ENCODE results near the gene SNRNP200.

SNRNP200 gene

GRCh38 chr2:96251721-96252292 is 53.5 kb downstream of the SNRNP200 start:
- no peak for DNase-seq (ENCODE audit: low read depth in 2 of 2)

DNA sequence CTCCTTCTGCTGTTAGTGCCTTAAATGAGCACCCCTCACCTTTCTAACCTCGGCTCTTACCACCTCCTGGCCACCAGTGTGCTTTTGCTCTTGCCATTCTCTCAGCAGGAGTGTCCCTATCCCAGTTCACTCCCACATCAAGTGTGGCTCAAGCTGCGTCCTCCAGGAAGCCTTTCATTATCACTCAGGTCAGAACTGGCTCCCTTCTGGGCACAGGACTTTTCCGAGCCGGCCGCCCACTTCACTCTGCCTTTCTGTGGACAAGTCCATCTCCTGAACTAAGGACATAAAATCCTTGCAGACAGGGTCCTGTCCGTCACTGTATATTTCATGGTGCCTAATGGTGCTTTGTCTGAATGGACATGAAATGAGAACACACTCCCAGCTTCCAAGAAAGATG is 55.2 kb downstream of the SNRNP200 start:
- DNase-seq (ENCODE audit: low read depth in 2 of 2) = no peak

GRCh38 chr2:96249654-96250053 is 55.7 kb downstream of the SNRNP200 start:
- no peak for DNase-seq (ENCODE audit: low read depth in 2 of 2)

- DNase-seq (ENCODE audit: low read depth in 2 of 2) = no peak
Observed at GRCh38 chr2:96248624-96249023, 56.7 kb downstream of the SNRNP200 start.

DNA sequence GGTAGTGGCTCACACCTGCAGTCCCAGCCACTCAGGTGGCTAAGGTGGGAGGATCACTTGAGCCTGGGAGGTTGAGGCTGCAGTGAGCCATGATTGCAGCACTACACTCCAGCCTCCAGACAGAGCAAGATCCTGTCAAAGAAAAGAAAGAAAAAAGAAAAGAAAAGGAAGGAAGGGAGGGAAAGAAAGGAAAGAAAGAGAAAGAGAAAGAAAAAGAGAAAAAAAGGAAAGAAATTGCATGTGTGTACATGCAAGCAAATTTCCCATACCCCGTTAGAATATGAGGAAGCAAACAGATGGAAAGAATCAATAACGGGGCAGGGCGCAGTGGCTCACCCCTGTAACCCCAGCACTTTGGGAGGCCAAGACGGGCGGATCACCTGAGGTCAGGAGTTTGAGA is 57.5 kb downstream of the SNRNP200 start:
- DNase-seq (ENCODE audit: low read depth in 2 of 2) = no peak

DNA sequence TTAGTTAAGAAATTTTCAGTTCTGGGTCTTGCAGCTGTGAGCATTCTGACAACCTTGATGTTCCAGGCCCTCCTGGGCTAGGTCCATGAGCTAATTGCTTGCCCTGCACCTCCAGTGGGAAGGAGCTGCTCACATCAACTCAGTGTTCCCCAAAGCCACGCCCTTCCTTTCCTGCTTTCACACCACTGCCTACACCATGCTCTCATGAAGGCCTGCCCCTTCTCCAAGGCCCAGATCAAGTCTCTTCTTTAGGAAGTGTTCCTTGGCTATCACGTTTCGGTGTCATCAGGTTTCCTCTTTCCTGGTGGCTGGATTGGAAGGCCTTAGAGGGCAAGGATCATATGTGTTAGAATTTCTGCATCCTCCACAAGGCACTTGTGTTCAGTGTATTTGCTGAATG is 58.3 kb downstream of the SNRNP200 start:
- no peak for DNase-seq (ENCODE audit: low read depth in 2 of 2)

- no peak for DNase-seq (ENCODE audit: low read depth in 2 of 2)
Observed at GRCh38 chr2:96245609-96246390, 59.5 kb downstream of the SNRNP200 start.

DNA sequence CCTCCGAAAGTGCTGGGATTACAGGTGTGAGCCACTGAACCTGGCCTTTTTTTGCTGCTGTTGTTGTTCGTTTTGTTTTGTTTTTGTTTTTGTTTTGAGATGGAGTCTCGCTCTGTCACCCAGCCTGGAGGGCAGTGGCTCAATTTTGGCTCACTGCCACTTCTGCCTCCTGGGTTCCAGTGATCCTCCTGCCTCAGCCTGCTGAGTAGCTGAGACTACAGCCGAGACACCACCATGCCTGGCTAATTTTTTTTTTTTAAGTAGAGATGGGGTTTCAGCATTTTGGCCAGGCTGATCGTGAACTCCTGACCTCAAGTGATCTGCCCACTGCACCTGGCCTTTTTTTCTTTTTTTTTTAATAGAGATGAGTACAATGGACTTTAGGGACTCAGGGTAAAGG is 61.5 kb downstream of the SNRNP200 start:
- no peak for DNase-seq (ENCODE audit: low read depth in 2 of 2)

GRCh38 chr2:96241900-96242611 is 63.3 kb downstream of the SNRNP200 start:
- peak in 1 of 2 donors; percentile 31 for DNase-seq (ENCODE audit: low read depth in 2 of 2)

- no peak for DNase-seq (ENCODE audit: low read depth in 2 of 2)
Observed at GRCh38 chr2:96241227-96241626, 64.1 kb downstream of the SNRNP200 start.

DNA sequence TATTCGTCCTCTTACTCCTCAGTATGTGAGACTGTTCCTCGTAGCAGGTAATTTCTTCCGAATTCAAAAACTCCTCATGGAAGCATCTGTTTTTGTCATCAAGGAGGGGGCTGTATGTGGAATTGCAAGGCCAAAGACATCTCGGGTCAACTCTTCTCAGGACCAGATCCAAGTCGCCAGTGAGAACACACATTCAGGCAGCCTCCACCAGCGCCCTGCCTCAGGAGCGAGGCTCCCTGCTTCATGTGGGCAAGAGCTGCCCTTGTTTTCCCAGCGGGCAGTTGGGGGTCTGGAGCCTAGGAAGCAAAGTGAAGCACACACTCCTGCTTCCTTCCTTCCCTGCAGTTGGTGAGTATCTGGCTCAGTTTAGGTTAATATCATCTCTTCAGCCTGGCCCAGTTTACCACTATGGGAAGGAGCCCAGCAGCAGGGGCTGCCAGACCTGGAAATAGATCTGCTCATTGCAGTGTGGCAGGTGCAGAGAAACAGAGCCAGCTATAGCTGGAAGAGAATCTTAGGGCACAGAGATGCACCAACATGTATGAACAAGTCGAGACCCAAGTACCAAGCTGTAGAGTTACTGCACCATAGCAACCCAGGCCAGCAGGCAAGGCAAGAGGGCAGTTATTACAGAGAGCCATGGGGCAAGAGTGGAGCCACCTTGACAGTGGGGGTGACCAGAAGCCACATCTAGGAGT is 64.9 kb downstream of the SNRNP200 start:
- DNase-seq (ENCODE audit: low read depth in 2 of 2) = no peak

GRCh38 chr2:96239745-96240264 is 65.5 kb downstream of the SNRNP200 start:
- DNase-seq (ENCODE audit: low read depth in 2 of 2) = no peak

GRCh38 chr2:96239091-96239490 is 66.3 kb downstream of the SNRNP200 start:
- DNase-seq (ENCODE audit: low read depth in 2 of 2) = no peak

GRCh38 chr2:96238266-96238665 is 67.1 kb downstream of the SNRNP200 start:
- DNase-seq (ENCODE audit: low read depth in 2 of 2) = no peak

- DNase-seq (ENCODE audit: low read depth in 2 of 2) = no peak
Observed at GRCh38 chr2:96236882-96237281, 68.5 kb downstream of the SNRNP200 start.

GRCh38 chr2:96233880-96234316 is 71.4 kb downstream of the SNRNP200 start:
- no peak for DNase-seq (ENCODE audit: low read depth in 2 of 2)

DNA sequence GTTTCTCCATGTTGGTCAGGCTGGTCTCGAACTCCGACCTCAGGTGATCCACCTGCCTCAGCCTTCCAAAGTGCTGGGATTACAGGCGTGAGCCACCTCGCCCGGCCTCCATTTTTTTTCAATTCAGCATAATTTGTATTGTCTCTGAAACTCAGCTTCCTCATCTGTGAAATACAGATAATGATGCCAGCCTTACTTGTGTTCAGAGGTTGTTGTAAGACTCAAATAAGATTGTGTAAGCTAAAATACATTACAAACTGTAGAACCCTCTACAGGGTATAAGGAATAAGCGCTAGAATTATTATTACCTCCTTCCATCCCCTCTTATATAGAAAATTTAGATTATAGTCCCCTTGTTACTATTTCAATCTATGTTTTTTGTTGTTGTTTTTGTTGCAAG is 71.9 kb downstream of the SNRNP200 start:
- no peak for DNase-seq (ENCODE audit: low read depth in 2 of 2)

DNA sequence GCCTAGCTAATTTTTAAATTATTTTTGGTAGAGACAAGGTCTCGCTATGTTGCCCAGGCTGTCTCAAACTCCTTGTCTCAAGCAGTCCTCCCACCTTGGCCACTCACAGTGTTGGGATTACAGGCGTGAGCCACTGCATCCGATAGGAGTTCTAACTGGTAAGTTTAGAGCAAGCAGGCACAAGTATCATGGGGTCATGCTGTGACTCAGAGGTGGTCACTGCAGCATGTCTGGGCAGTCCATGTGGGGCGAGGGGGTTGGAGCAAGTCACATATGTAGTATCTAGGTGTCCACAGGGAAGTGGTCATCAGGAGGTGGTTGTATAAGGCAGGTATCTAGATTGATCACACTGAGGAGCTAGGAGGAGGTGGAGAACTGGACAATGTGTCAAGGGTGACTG is 74.0 kb downstream of the SNRNP200 start:
- DNase-seq (ENCODE audit: low read depth in 2 of 2) = no peak

DNA sequence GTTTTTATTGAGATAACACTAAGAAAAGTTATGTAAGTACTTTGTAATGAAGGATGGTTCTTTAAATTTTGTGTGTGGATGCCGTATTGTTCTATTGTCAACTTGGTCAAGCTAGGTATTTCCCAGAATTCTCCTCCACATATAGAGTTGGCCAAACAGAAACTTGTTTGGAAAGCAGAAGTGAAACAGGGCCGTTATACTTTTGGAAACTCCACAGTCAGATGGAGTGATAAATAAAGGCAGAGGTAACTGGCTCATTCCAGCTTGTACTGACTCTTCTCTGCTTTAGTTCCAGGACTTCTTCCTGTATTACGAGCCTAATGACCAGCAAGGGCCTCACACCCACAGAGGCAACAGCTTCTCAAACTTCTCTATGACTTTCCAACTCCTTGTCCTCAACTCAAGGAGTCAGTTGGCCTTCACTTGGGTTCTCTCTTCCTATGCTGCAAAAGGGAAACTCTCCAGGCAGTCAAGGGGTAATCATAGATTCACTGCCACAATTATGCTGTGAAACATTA is 80.3 kb downstream of the SNRNP200 start:
- no peak for DNase-seq (ENCODE audit: low read depth in 2 of 2)

Data from activated CD4-positive, alpha-beta T cell treated with anti-CD3 and anti-CD28 coated beads for 24 hours (primary cell).